Peyer's patch (tissue), 4 donors: ENCODE results near the gene CELF4. TPM values are rescaled to one million over a fixed set of nuclear protein-coding genes. Genes with fewer than 3 reads are reported as not detected.

Source experiments
- DNase-seq, 3 donors: peaks; one replicate each; pipeline ENCODE4 v3.0.0-alpha.2; 2017 to 2019
- H3K27ac ChIP-seq, 4 donors: fragments of 200-600 bp; sonication (generic); one replicate each; pipeline ENCODE4 v1.5.1; 2016 to 2019
- H3K27me3 ChIP-seq, 2 donors: fragments of 200-600 bp; sonication (generic); one replicate each; pipeline ENCODE4 v1.5.1; 2019
- H3K36me3 ChIP-seq, 3 donors: fragments of 200-600 bp; sonication (generic); one replicate each; pipeline ENCODE4 v1.5.1; 2016 to 2019
- H3K4me1 ChIP-seq, 4 donors: fragments of 200-600 bp; sonication (generic); one replicate each; pipeline ENCODE4 v1.5.1; 2016 to 2019
- H3K4me3 ChIP-seq, 4 donors: fragments of 200-600 bp; sonication (generic); 1 replicate in 3 of 4; 2 replicates in 1 of 4; pipeline ENCODE4 v1.5.1; 2016 to 2019; ENCODE audit warnings: mild to moderate bottlenecking in 1 of 4
- H3K9me3 ChIP-seq, 4 donors: fragments of 200-600 bp; sonication (generic); one replicate each; pipeline ENCODE4 v1.5.1; 2016 to 2019; ENCODE audit warnings: mild to moderate bottlenecking in 1 of 4
- POLR2A ChIP-seq, 2 donors: fragments of 450-650 bp; IDR thresholded peaks; one replicate each; pipeline ENCODE4 v1.5.1; 2017; ENCODE audit warnings: antibody characterized with exemption in 2 of 2, mild to moderate bottlenecking in 2 of 2, moderate library complexity in 2 of 2
- total RNA-seq, 4 donors: library from RNA; depleted of rRNA; stranded (reverse); fragments of >200 nt; gene quantifications; one replicate each; pipeline ENCODE4 v1.1.0, GENCODE V29; 2016
- TF ChIP-seq, protein P1 (sequence below), 6 experiments: fragments of 450-650 bp in 4 of 6; fragments of 200-600 bp in 2 of 6; sonication (generic) in 1 of 6; IDR thresholded peaks; one replicate each; pipeline ENCODE4 v1.5.1; 2017 to 2019; ENCODE audit warnings: antibody characterized with exemption in 6 of 6, mild to moderate bottlenecking in 3 of 6, moderate library complexity in 1 of 6

The CELF4 gene
- total RNA-seq, 4 donors from 2014 or later = 0.35 to 4.8 TPM; not detected in 2

DNA sequence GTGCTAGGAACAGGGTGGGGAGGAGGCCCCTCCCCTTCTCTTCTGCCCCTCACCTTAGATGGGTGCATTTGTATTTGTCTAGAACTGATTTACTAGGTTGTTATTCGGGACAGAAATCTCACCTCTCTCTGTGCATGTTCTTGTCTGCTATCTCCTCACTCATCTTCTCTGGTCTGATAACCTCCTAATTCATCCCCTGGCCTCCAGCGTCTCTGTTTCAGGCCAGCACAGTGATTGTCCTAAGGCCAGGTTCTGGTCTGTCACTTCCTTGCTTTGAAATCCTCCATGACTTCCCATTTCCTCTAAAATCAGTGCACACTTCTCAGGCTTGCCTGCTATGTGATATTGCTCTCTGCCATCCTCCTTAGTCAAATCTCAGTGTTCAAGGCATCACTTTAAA lies 58.4 kb downstream of the CELF4 start:
- Histone ChIP-seq H3K4me1 (no peaks in the 10 kb centered on the region), H3K27me3 (no peaks in the 10 kb centered on the region), H3K36me3 (no peaks in the 10 kb centered on the region), H3K9me3 (no peaks in the 10 kb centered on the region), H3K27ac (no peak overlapping the region), H3K4me3 (no peak overlapping the region)
- no peak for TF ChIP-seq POLR2A (IDR thresholded peaks at IDR 0.05)
- TF ChIP-seq, protein P1, sequence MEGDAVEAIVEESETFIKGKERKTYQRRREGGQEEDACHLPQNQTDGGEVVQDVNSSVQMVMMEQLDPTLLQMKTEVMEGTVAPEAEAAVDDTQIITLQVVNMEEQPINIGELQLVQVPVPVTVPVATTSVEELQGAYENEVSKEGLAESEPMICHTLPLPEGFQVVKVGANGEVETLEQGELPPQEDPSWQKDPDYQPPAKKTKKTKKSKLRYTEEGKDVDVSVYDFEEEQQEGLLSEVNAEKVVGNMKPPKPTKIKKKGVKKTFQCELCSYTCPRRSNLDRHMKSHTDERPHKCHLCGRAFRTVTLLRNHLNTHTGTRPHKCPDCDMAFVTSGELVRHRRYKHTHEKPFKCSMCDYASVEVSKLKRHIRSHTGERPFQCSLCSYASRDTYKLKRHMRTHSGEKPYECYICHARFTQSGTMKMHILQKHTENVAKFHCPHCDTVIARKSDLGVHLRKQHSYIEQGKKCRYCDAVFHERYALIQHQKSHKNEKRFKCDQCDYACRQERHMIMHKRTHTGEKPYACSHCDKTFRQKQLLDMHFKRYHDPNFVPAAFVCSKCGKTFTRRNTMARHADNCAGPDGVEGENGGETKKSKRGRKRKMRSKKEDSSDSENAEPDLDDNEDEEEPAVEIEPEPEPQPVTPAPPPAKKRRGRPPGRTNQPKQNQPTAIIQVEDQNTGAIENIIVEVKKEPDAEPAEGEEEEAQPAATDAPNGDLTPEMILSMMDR (IDR thresholded peaks at IDR 0.05) = no peak
- no peak for DNase-seq

GRCh38 chr18:37506001-37506400 lies 59.6 kb downstream of the CELF4 start:
- DNase-seq = no peak
- no peak overlapping the region for H3K27ac ChIP-seq
- H3K36me3 ChIP-seq = no peaks in the 10 kb centered on the region
- no peaks in the 10 kb centered on the region for H3K4me1 ChIP-seq
- TF ChIP-seq POLR2A (IDR thresholded peaks at IDR 0.05) = no peak
- TF ChIP-seq, protein P1 (IDR thresholded peaks at IDR 0.05) = no peak
- H3K9me3 ChIP-seq = no peaks in the 10 kb centered on the region
- no peak overlapping the region for H3K4me3 ChIP-seq
- H3K27me3 ChIP-seq = no peaks in the 10 kb centered on the region

DNA sequence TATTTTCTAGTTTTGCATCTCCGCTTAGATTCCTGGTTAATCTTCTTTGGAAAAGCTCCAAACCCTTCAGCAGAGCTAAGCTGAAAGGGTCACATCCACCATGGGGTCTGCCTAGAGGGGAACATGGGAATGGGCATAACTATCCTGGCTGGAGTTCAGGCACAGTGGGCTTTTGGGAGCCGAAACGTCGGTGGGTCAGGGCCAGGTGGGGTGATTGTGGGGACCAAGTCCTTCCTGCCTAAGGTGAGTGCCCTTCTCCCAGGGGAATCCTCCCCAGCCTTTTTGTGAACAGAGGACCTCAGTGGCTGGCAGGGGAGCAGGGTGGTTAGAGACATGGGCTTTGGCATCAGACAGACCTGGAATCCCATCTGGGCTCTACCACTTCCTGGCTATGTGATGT lies 60.3 kb downstream of the CELF4 start:
- Histone ChIP-seq H3K9me3 (no peaks in the 10 kb centered on the region), H3K4me3 (no peak overlapping the region), H3K36me3 (no peaks in the 10 kb centered on the region), H3K27ac (no peak overlapping the region), H3K4me1 (no peaks in the 10 kb centered on the region), H3K27me3 (no peaks in the 10 kb centered on the region)
- no peak for DNase-seq
- TF ChIP-seq POLR2A (IDR thresholded peaks at IDR 0.05) = no peak
- TF ChIP-seq, protein P1 (IDR thresholded peaks at IDR 0.05) = no peak

DNA sequence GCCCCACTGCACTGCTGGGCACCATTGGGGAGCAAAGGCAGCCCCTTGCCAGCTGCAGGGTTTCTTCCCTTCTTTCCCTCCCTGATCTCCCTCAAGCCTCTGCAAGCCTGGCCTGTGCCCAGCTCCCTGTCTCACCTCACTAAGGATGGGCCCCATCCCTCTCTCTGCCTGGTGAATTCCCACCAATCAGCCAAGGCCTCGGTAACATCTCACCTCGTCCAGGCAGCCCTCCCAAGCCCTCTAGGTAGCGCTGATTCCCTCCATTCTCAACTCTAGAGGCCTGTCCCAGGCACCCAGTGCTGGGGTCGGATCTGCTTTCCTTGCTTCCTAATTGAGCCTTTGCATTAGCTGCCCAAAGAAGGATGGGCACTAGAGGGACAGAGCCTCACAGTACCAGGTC lies 63.0 kb downstream of the CELF4 start:
- H3K27ac ChIP-seq = no peak overlapping the region
- no peaks in the 10 kb centered on the region for H3K9me3 ChIP-seq
- no peaks in the 10 kb centered on the region for H3K36me3 ChIP-seq
- no peak overlapping the region for H3K4me3 ChIP-seq
- TF ChIP-seq, protein P1 (IDR thresholded peaks at IDR 0.05) = no peak
- no peak for TF ChIP-seq POLR2A (IDR thresholded peaks at IDR 0.05)
- no peak for DNase-seq
- H3K4me1 ChIP-seq = no peaks in the 10 kb centered on the region
- H3K27me3 ChIP-seq = no peaks in the 10 kb centered on the region

DNA sequence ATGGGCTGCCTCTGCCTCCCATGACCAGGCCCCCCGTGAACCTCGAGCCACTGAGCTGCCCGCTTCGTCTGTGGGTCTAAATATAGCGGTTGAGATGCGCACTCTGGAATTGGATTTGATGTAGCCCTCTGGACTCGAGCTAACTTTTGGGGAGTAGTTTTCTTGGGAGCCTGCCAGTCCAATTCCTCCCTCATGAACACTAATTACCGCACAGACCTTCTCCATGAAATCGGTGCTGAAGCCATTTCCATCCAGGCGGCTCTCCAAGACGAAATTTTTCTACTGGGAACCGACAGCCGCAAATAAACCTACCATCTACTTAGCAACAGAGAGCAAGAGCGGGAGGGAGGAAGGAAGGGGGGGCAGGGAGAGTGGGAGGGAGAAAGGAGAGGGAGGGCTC lies 63.6 kb downstream of the CELF4 start:
- H3K4me1 ChIP-seq = no peaks in the 10 kb centered on the region
- TF ChIP-seq POLR2A (IDR thresholded peaks at IDR 0.05) = no peak
- TF ChIP-seq, protein P1 (IDR thresholded peaks at IDR 0.05) = no peak
- H3K36me3 ChIP-seq = no peaks in the 10 kb centered on the region
- no peak overlapping the region for H3K4me3 ChIP-seq
- no peaks in the 10 kb centered on the region for H3K9me3 ChIP-seq
- no peak overlapping the region for H3K27ac ChIP-seq
- H3K27me3 ChIP-seq = no peaks in the 10 kb centered on the region
- no peak for DNase-seq

DNA sequence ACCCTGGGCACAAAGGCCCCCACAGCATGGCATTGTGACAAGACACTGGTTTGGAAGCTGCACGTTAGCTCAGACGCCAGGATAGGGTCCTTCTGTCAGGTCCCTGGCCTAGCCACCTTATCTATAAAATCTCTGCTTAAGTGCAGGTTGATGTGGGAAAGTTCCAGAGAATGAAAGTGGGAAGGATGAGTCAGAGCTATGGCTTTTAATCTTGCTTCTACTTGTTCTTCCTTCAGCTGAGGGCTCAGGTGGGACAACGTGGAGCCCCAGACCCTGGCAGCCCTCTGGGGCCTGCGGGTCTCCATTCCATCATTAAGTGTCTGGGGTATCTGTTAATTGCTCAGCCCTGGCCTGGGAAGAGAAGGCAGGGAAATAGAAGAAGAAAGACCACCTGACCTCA lies 64.5 kb downstream of the CELF4 start:
- H3K27ac ChIP-seq = no peak overlapping the region
- no peak for DNase-seq
- no peak for TF ChIP-seq POLR2A (IDR thresholded peaks at IDR 0.05)
- TF ChIP-seq, protein P1 (IDR thresholded peaks at IDR 0.05) = no peak
- H3K36me3 ChIP-seq = no peaks in the 10 kb centered on the region
- no peaks in the 10 kb centered on the region for H3K4me1 ChIP-seq
- no peaks in the 10 kb centered on the region for H3K27me3 ChIP-seq
- no peaks in the 10 kb centered on the region for H3K9me3 ChIP-seq
- H3K4me3 ChIP-seq = no peak overlapping the region
